ENCODE measurements around the gene CLEC4G. TPM values are rescaled to one million over a fixed set of nuclear protein-coding genes. Genes with fewer than 3 reads are reported as not detected.

The CLEC4G gene
- total and polyA plus RNA-seq, 9 of the 15 experiments (the other 6 are each of a cell fraction or from before 2014, with no cell fraction given) = not detected

- peak; percentile 29; the same call in 1 of the 2 replicates for TF ChIP-seq ATF3 (IDR thresholded peaks at IDR 0.05)
- no peak for TF ChIP-seq ATF3 (CRISPR knock-in tag; conservative IDR thresholded peaks at IDR 0.05)
- TF ChIP-seq XRCC5 (IDR thresholded peaks at IDR 0.05; ENCODE audit: low read depth, low read length) = peak; percentile 46; the same call in 1 of the 2 replicates
- peak; percentile 42; the same call in 1 of the 2 replicates for TF ChIP-seq TFAP4 (CRISPR knock-in tag; IDR thresholded peaks at IDR 0.05; ENCODE audit: borderline replicate concordance)
- TF ChIP-seq NFE2 (IDR thresholded peaks at IDR 0.05; ENCODE audit: low read depth) = no peak
- TF ChIP-seq GABPB1 (CRISPR knock-in tag; IDR thresholded peaks at IDR 0.05) = peak; percentile 40; the same call in 1 of the 2 replicates
- TF ChIP-seq TRIM24 (IDR thresholded peaks at IDR 0.05) = peak; percentile 54 to 67; a peak in 2 of 4 replicates
- TF ChIP-seq ELK3 (CRISPR knock-in tag; IDR thresholded peaks at IDR 0.05) = no peak
- TF ChIP-seq MAZ (CRISPR knock-in tag; conservative IDR thresholded peaks at IDR 0.05 in 1 of 2, IDR thresholded peaks at IDR 0.05 in 1 of 2) = peak in 1 of 2 experiments; percentile 25; a peak in 1 of 4 replicates
- 0 out of 2 replicates have a peak, but pooled peaks have one; percentile 11 for TF ChIP-seq REST (IDR thresholded peaks at IDR 0.05; ENCODE audit: borderline replicate concordance)
- no peak for TF ChIP-seq REST (CRISPR knock-in tag; IDR thresholded peaks at IDR 0.05; ENCODE audit: low read depth)
- peak; percentile 79 for TF ChIP-seq CEBPG (CRISPR knock-in tag; IDR thresholded peaks at IDR 0.05)
- peak in 1 of 2 experiments; percentile 43; a peak in 1 of 4 replicates for TF ChIP-seq CEBPG (tag; conservative IDR thresholded peaks at IDR 0.05 in 1 of 2, IDR thresholded peaks at IDR 0.05 in 1 of 2)
- no peak for TF ChIP-seq PYGO2 (tag; IDR thresholded peaks at IDR 0.05)
- no peak for TF ChIP-seq CBFB (CRISPR knock-in tag; IDR thresholded peaks at IDR 0.05)
- TF ChIP-seq POLR2B (IDR thresholded peaks at IDR 0.05; ENCODE audit: low read depth, partially characterized antibody) = no peak
Measured at GRCh38 chr19:7681340-7682174, 50.4 kb downstream of the CLEC4G start (continued).
